Measurements from ENCODE around the gene SOX13.

Gene SOX13

DNA sequence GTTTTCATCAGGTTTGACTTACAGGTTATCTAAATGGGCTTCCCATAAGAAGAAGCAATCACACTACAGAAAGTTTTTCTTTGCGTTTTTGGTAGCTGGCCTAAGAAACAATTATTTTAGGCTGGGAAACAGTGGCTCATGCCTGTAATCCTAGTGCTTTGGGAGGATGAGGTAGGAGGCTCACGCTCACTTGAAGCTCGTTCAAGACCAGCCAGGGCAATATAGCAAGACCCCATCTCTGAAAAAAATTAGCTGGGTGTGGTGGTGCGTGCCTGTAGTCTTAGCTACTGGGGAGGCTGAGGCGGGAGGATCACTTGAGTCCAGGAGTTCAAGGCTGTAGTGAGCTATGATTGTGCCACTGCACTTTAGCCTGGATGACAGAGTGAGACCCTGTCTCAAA lies 94.8 kb downstream of the SOX13 start:
- H3K27me3 ChIP-seq = no peaks in the 10 kb centered on the region
- no peak overlapping the region for H3K9ac ChIP-seq
- H3K27ac ChIP-seq = no peak overlapping the region
- no peaks in the 10 kb centered on the region for H4K20me1 ChIP-seq
- no peak overlapping the region for H3K4me2 ChIP-seq
- H3K36me3 ChIP-seq = peaks cover 0 to 11% (median 0%) of the 10 kb centered on the region in 11 experiments; a peak in 2 of 22 replicates
- TF ChIP-seq Cebpa-rat (IDR thresholded peaks at IDR 0.05) = no peak
- H3K4me3 ChIP-seq = no peak overlapping the region
- peaks cover 4 to 18% (median 7%) of the 10 kb centered on the region in 10 experiments; a peak in 16 of 20 replicates for H3K4me1 ChIP-seq
- peaks cover 33 to 48% (median 37%) of the 10 kb centered on the region in 11 experiments for H3K9me3 ChIP-seq (replicated peaks in 1 of 11)

GRCh38 chr1:204169858-204170257 lies 96.9 kb downstream of the SOX13 start:
- no peak overlapping the region for H3K4me3 ChIP-seq
- H4K20me1 ChIP-seq = no peaks in the 10 kb centered on the region
- H3K4me1 ChIP-seq = peaks cover 0 to 13% (median 3%) of the 10 kb centered on the region in 10 experiments; a peak in 8 of 20 replicates
- H3K9me3 ChIP-seq (replicated peaks in 1 of 11) = peaks cover 33 to 48% (median 37%) of the 10 kb centered on the region in 11 experiments
- no peak for TF ChIP-seq Cebpa-rat (IDR thresholded peaks at IDR 0.05)
- no peak overlapping the region for H3K9ac ChIP-seq
- no peak overlapping the region for H3K4me2 ChIP-seq
- no peak overlapping the region for H3K27ac ChIP-seq
- H3K27me3 ChIP-seq = no peaks in the 10 kb centered on the region
- peaks cover 0 to 11% (median 0%) of the 10 kb centered on the region in 11 experiments; a peak in 2 of 22 replicates for H3K36me3 ChIP-seq

DNA sequence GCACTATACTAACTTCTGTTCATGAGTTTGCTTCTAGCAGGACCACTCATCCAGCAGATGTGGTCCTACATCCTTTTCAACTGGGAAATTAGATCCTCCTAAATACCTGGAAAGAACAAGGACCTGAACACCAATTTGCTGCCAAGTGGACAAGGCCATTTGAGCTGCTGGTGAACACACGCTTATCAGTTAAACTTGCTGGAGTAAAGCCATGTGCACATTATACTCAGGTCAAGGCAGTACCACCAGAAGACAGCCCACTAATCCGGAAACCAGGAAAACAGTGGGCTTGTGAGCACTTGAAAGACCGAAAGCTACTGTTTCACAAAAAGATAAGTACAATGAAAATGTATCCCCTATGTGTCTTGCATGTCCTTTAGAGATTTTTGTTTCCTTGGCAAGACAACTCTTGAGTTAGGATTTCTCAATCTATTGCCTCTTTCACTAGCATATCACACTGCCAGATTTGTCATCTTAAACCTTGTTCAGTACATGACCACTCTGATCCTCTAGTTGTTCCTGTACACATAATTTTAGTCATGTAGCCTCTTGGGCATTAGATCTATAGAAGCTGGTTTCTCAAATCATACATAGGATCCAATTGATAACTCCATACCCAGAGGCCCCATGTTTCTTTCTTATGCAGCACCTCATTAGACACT lies 97.7 kb downstream of the SOX13 start:
- Histone ChIP-seq H3K4me1 (peaks cover 0 to 13% (median 5%) of the 10 kb centered on the region in 10 experiments; a peak in 9 of 20 replicates), H3K27ac (no peak overlapping the region), H3K9ac (no peak overlapping the region), H3K27me3 (no peaks in the 10 kb centered on the region), H4K20me1 (no peaks in the 10 kb centered on the region), H3K4me2 (no peak overlapping the region), H3K36me3 (peaks cover 0 to 11% (median 0%) of the 10 kb centered on the region in 11 experiments; a peak in 2 of 22 replicates), H3K9me3 (replicated peaks in 1 of 11) (peaks cover 33 to 48% (median 37%) of the 10 kb centered on the region in 11 experiments), H3K4me3 (0 out of 20 replicates have a peak overlapping the region, but pooled peaks of 1 of the 10 experiments have one; percentile 6)
- TF ChIP-seq Cebpa-rat (IDR thresholded peaks at IDR 0.05) = no peak

DNA sequence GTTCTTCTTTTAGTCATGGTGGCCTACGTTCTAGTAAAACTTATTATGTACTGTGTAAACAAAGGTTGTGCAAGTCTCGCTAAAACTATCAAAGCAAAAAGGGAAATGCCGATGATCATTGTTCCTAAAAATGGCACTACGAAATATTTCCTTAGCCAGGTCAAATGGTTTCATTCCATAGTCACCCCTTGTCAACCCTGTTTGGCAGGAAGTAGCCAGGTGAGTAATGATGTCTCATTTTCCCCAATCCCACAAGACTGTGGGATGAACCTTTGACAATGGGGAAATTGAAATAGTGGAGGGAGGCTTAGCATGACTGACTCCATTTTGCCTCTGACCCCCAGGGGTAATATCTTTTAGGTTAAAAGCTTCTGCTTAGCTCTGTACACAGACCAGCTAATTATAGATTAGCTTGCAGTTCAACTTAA lies 98.8 kb downstream of the SOX13 start:
- H3K27ac ChIP-seq = no peak overlapping the region
- peaks cover 7 to 18% (median 13%) of the 10 kb centered on the region in 10 experiments; a peak in 19 of 20 replicates for H3K4me1 ChIP-seq
- H3K4me2 ChIP-seq = peak overlapping the region in 5 of 11 experiments; percentile 2 to 44 (median 31); a peak in 7 of 22 replicates
- no peak for TF ChIP-seq Cebpa-rat (IDR thresholded peaks at IDR 0.05)
- H4K20me1 ChIP-seq = no peaks in the 10 kb centered on the region
- no peak overlapping the region for H3K9ac ChIP-seq
- H3K36me3 ChIP-seq = peaks cover 0 to 11% (median 0%) of the 10 kb centered on the region in 11 experiments; a peak in 2 of 22 replicates
- H3K4me3 ChIP-seq = no peak overlapping the region
- no peaks in the 10 kb centered on the region for H3K27me3 ChIP-seq
- peaks cover 33 to 48% (median 37%) of the 10 kb centered on the region in 11 experiments for H3K9me3 ChIP-seq (replicated peaks in 1 of 11)

DNA sequence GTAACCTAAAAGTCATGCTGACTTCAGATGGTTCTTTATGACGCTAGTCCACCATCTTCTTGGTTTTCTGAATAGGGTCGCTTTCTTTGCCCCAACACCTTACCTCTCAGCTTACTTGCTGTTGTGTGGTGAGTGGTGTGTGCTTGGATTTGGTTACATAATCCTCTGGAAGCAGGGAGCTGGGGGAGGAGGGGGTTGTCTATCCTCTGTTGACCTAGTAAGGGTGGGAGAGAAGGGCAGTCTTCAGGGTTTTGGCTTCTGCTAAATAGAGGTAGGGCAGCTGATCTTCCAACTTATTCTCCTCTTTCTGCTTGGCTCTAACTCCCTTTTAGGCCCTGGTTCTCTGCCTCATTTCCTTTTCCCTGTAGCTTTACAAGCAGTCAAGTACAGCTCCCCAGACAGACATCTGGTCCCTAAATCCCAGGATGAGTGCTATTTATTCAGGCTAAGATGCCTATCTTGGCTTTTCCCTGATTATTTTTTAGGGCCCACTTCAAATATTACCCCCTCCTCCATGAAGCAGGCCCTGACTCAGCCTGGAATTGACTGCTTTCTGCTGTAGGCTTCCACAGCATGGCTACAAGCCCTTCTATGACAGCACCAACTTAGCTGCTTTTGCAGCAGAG lies 99.6 kb downstream of the SOX13 start:
- Histone ChIP-seq H3K9ac (no peak overlapping the region), H3K36me3 (peaks cover 0 to 11% (median 0%) of the 10 kb centered on the region in 11 experiments; a peak in 2 of 22 replicates), H3K27me3 (no peaks in the 10 kb centered on the region), H3K4me3 (no peak overlapping the region), H4K20me1 (no peaks in the 10 kb centered on the region), H3K9me3 (replicated peaks in 1 of 11) (peaks cover 33 to 48% (median 37%) of the 10 kb centered on the region in 11 experiments), H3K4me1 (peaks cover 13 to 25% (median 20%) of the 10 kb centered on the region in 10 experiments), H3K27ac (no peak overlapping the region), H3K4me2 (peak overlapping the region in 4 of 11 experiments; percentile 2 to 44 (median 22); a peak in 3 of 22 replicates)
- no peak for TF ChIP-seq Cebpa-rat (IDR thresholded peaks at IDR 0.05)

DNA sequence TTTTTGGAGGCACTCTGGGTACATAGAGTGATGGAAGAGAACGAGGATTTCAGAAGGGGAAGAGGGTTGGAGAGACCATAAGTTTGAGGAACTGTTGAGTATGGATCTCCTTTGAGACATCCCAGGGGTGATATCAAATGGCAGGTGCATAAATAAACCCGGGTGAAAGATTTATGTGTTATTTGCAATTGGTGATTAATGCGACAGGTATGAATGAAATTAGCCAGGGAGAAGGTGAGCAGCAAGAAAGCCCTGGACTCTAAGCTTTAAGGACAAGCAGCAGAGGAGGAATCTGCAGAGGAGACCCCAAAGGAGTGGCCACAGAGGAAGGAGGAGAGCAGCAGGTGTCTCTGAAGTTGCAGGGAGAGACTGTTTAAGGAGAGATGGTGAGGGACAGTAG lies 102.0 kb downstream of the SOX13 start:
- Histone ChIP-seq H4K20me1 (no peaks in the 10 kb centered on the region), H3K9ac (no peak overlapping the region), H3K36me3 (peaks cover 0 to 7% (median 0%) of the 10 kb centered on the region in 11 experiments; a peak in 2 of 22 replicates), H3K4me2 (no peak overlapping the region), H3K4me3 (no peak overlapping the region), H3K27me3 (no peaks in the 10 kb centered on the region), H3K9me3 (replicated peaks in 1 of 11) (peaks cover 16 to 26% (median 19%) of the 10 kb centered on the region in 11 experiments), H3K27ac (no peak overlapping the region), H3K4me1 (peaks cover 37 to 50% (median 45%) of the 10 kb centered on the region in 10 experiments)
- TF ChIP-seq Cebpa-rat (IDR thresholded peaks at IDR 0.05) = no peak

- H3K9ac ChIP-seq = no peak overlapping the region
- H3K4me1 ChIP-seq = peaks cover 48 to 61% (median 53%) of the 10 kb centered on the region in 10 experiments
- H3K27me3 ChIP-seq = no peaks in the 10 kb centered on the region
- H3K9me3 ChIP-seq (replicated peaks in 1 of 11) = peaks cover 5 to 15% (median 8%) of the 10 kb centered on the region in 11 experiments
- H4K20me1 ChIP-seq = no peaks in the 10 kb centered on the region
- peak overlapping the region in 8 of 11 experiments; percentile 83 to 93 (median 86); a peak in 16 of 22 replicates for H3K4me2 ChIP-seq
- H3K36me3 ChIP-seq = no peaks in the 10 kb centered on the region
- H3K27ac ChIP-seq = no peak overlapping the region; a peak in 1 of 22 replicates
- TF ChIP-seq Cebpa-rat (IDR thresholded peaks at IDR 0.05) = no peak
- H3K4me3 ChIP-seq = no peak overlapping the region
Measured at GRCh38 chr1:204176049-204176448, 103.1 kb downstream of the SOX13 start.

DNA sequence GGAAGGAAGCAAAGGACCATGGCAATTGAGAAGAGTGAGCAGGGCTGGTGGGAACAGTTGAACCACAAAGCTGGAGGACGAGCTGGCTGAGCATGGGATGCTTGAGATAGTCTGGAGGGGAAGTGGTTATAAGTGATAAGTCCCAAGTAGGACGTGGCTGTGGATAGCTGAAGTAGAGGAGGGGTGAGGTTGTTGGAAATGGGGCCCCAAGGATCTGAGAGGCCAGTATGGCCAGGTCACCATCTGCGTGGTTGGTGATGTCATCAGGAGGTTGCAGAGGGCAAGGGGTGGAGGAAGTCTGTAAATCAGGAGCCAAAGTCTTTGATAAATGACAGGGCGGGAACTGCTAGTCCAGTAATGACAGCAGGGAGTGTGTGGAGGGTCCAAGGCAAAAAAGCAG lies 104.2 kb downstream of the SOX13 start:
- H3K27ac ChIP-seq = peak overlapping the region in 3 of 11 experiments; percentile 57 to 69 (median 68); a peak in 4 of 22 replicates
- H4K20me1 ChIP-seq = no peaks in the 10 kb centered on the region
- H3K9me3 ChIP-seq (replicated peaks in 1 of 11) = peaks cover 0 to 4% (median 0%) of the 10 kb centered on the region in 11 experiments; a peak in 2 of 22 replicates
- no peaks in the 10 kb centered on the region for H3K27me3 ChIP-seq
- H3K4me2 ChIP-seq = peak overlapping the region; percentile 77 to 93 (median 84)
- H3K9ac ChIP-seq = no peak overlapping the region
- peaks cover 49 to 63% (median 59%) of the 10 kb centered on the region in 10 experiments for H3K4me1 ChIP-seq
- no peaks in the 10 kb centered on the region for H3K36me3 ChIP-seq
- H3K4me3 ChIP-seq = no peak overlapping the region; a peak in 1 of 20 replicates
- no peak for TF ChIP-seq Cebpa-rat (IDR thresholded peaks at IDR 0.05)

Measured in BLaER1 treated with 17β-estradiol and CSF1 and Interleukin-3, amounts not matched to agents 10 nM and 100 nM (cell line).